Measurements from ENCODE around the gene ERCC6L2.
A peak's percentile ranks its signal among the peaks of the same experiment; 100 is the strongest.

The ERCC6L2 gene

DNA sequence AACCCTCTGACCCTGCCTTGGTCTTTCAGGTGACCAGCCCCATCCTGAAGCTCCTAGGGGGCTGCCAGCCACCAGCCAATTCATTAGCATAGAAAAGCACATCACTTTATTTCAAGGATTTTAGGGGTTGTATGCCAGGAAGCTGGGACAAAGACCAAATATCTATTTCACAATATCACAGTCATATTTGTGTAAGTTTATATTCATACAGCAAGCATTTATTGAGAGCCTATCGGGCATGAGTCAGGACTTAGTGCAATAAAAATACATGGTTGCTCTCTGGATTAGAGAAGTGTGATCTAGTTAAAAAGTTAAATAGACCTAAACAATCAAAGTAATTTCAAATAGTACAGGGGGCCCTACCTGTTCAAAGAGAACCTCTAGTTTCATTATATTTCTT lies 113.8 kb downstream of the ERCC6L2 start:
- no peak for TF ChIP-seq GATA1 (IDR thresholded peaks at IDR 0.05; ENCODE audit: low read depth, low read length)
- no peak for TF ChIP-seq POLR2A (IDR thresholded peaks at IDR 0.05; ENCODE audit: low read length)
- no peak for DNase-seq

GRCh38 chr9:95991326-95991725 lies 115.8 kb downstream of the ERCC6L2 start:
- no peak for DNase-seq
- TF ChIP-seq POLR2A (IDR thresholded peaks at IDR 0.05; ENCODE audit: low read length) (no peak), GATA1 (IDR thresholded peaks at IDR 0.05; ENCODE audit: low read depth, low read length) (no peak)

DNA sequence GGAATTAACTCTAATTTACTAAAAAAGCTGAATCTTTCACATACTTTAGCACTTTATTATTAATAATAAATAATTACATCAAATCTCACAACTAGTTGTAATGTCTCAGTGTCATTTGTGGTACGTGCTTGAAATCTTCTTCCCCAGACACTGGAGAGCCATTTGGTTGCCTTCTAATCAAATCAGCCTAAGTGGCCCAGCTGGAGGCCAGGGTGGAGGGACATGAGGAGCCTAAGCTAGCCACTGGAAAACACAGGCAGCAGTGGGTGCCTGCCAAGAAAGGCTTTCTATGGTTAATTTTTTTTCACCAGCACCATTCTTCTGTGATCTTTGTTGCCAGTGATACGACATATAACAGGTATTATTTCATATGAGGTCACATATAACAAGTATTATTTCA lies 117.0 kb downstream of the ERCC6L2 start:
- DNase-seq, result no peak
- TF ChIP-seq POLR2A (IDR thresholded peaks at IDR 0.05; ENCODE audit: low read length) (no peak), GATA1 (IDR thresholded peaks at IDR 0.05; ENCODE audit: low read depth, low read length) (no peak)

- DNase-seq, result no peak
Measured at GRCh38 chr9:95993337-95993736, 117.8 kb downstream of the ERCC6L2 start.

GRCh38 chr9:95999390-95999789 lies 123.9 kb downstream of the ERCC6L2 start:
- no peak for DNase-seq
- TF ChIP-seq GATA1 (IDR thresholded peaks at IDR 0.05; ENCODE audit: low read depth, low read length) (no peak), POLR2A (IDR thresholded peaks at IDR 0.05; ENCODE audit: low read length) (no peak)

More at GRCh38 chr9:95993337-95993736, 117.8 kb downstream of the ERCC6L2 start:
- no peak for TF ChIP-seq GATA1 (IDR thresholded peaks at IDR 0.05; ENCODE audit: low read depth, low read length)

GRCh38 chr9:96004379-96004778 lies 128.9 kb downstream of the ERCC6L2 start:
- TF ChIP-seq GATA1 (IDR thresholded peaks at IDR 0.05; ENCODE audit: low read depth, low read length) (no peak), POLR2A (IDR thresholded peaks at IDR 0.05; ENCODE audit: low read length) (no peak)
- DNase-seq, result no peak

DNA sequence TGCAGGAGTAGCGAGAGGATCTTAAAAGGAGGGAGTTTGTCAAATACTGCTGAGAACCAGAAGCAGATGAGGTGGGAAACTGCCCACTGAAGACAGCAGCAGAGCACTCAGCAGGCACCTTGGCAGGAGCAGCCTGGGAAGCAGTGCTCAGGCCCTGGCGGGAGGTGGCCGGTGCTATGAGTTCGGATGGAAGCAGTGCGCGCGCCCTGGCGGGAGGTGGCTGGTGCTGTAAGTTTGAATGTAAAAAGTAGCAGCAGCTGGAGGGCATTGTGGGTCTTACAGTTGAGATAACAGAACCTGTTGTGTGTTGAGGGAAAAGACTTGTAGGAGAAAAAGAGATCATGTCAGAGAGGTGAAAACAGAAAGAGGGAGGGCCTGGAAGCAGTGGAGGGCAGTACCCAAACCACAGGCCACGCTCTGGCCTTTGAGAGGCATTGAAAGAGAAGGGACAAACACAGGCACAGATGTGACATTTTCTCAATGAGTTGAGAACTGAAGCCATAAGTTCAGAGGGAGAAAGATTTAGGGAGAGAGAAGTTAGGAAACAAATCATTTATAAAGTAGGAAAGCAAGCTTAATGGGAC lies 130.9 kb downstream of the ERCC6L2 start:
- DNase-seq, result peak in 1 of 2 experiments; percentile 4
- no peak for TF ChIP-seq GATA1 (IDR thresholded peaks at IDR 0.05; ENCODE audit: low read depth, low read length)
- no peak for TF ChIP-seq POLR2A (IDR thresholded peaks at IDR 0.05; ENCODE audit: low read length)

DNA sequence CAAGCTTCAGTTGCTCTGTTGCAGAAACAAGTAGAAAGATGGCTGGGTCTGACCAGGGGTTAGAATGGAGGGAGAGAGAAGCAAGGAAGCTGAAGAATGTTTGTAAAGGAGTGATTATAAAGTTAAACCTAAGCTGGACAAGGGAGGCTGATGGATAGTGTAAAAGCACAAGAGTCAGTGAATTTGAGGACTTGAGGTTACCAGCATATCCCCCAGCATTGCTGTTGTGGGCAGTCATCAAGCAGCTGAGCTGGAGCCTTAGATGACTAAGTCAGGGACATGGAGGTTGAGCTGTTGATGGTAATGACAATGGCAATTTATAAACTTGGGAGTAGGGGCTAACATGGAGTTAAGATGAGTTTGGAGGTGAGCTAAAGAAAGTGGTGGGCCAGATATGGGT lies 131.5 kb downstream of the ERCC6L2 start:
- TF ChIP-seq GATA1 (IDR thresholded peaks at IDR 0.05; ENCODE audit: low read depth, low read length), result no peak
- no peak for TF ChIP-seq POLR2A (IDR thresholded peaks at IDR 0.05; ENCODE audit: low read length)
- no peak for DNase-seq

- TF ChIP-seq GATA1 (IDR thresholded peaks at IDR 0.05; ENCODE audit: low read depth, low read length) (no peak), POLR2A (IDR thresholded peaks at IDR 0.05; ENCODE audit: low read length) (no peak)
- peak; percentile 10 to 33 for DNase-seq
Measured at GRCh38 chr9:96008502-96009222, 133.2 kb downstream of the ERCC6L2 start.

DNA sequence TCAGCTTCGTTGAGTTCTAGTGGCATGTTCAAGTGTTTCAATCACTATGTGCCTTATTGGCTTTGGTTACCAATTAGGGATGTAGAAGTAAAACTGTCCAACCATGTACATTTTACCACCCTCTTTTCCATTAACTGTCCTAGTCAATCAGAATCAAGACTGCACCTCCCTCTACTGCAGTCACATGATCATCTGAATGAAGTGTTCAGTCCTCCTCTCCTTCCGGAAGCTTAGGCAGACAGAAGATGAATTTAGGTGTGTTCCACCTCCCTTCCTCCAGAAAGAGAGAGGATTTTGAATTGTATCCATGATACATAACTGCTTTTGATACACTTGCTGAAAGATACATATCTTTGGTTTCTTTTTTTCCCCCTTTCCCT lies 133.7 kb downstream of the ERCC6L2 start:
- TF ChIP-seq GATA1 (IDR thresholded peaks at IDR 0.05; ENCODE audit: low read depth, low read length) (no peak), POLR2A (IDR thresholded peaks at IDR 0.05; ENCODE audit: low read length) (no peak)
- DNase-seq, result no peak

GRCh38 chr9:96009690-96010472 lies 134.4 kb downstream of the ERCC6L2 start:
- TF ChIP-seq GATA1 (IDR thresholded peaks at IDR 0.05; ENCODE audit: low read depth, low read length) (no peak), POLR2A (IDR thresholded peaks at IDR 0.05; ENCODE audit: low read length) (no peak)
- peak in 1 of 2 experiments; percentile 41 for DNase-seq

- no peak for DNase-seq
Measured at GRCh38 chr9:96014078-96014477, 138.6 kb downstream of the ERCC6L2 start.

DNA sequence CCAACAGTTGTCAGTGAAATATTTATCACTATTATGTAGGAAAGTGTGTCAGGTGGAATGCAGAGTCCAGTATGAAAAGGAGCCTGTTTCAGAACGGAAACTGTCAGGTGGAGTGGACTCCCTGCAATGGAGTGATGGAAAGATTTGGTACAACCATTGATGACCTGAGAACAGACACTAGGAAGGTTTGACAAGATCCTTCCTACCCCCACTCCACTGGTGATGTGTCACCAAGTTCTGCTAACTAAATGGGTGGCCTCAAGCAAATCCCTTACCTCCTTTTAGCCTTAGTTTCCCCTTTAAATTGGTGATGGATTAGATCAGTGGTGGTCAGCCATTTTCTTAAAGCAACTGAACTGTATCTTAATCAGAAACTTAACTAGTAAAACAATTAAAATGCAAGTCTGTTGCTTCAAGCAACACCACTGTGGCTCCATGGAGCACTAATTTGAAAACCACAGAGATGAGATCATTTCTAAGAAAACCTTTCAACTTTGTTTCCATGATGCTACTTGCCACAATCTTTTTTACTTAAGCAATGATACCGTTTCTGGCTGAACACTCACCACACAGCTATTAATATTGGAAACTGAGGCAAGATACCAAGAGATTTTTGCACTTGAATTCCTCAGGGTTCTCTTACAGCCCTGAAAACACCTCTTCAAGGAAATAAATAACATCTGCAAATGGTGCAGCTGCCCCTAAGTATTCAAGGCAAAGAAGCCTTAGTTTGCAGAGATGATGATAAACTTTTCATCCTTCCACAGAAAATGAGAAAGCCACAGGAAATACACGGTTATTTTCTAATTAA lies 140.6 kb downstream of the ERCC6L2 start:
- TF ChIP-seq GATA1 (IDR thresholded peaks at IDR 0.05; ENCODE audit: low read depth, low read length), result no peak
- no peak for TF ChIP-seq POLR2A (IDR thresholded peaks at IDR 0.05; ENCODE audit: low read length)
- no peak for DNase-seq

More at GRCh38 chr9:96014078-96014477, 138.6 kb downstream of the ERCC6L2 start:
- TF ChIP-seq GATA1 (IDR thresholded peaks at IDR 0.05; ENCODE audit: low read depth, low read length), result no peak
- no peak for TF ChIP-seq POLR2A (IDR thresholded peaks at IDR 0.05; ENCODE audit: low read length)
